Measurements from ENCODE around the gene CPED1.
A peak's percentile ranks its signal among the peaks of the same experiment; 100 is the strongest.
"Not testable (repeated sequence)": the region's sequence is repeated elsewhere in the genome, so short reads cannot be mapped to it uniquely, and the experiment has no call there.

The CPED1 gene

GRCh38 chr7:120981888-120982615 is 6.5 kb upstream of the CPED1 start:
- DNase-seq (ENCODE audit: low read depth), result no peak

- DNase-seq (ENCODE audit: low read depth), result not testable (repeated sequence)
Measured at GRCh38 chr7:120983592-120983991, 4.9 kb upstream of the CPED1 start.

GRCh38 chr7:120984406-120984805 is 4.1 kb upstream of the CPED1 start:
- no peak for DNase-seq (ENCODE audit: low read depth)

- no peak for DNase-seq (ENCODE audit: low read depth)
Measured at GRCh38 chr7:120985130-120985758, 3.3 kb upstream of the CPED1 start.

- DNase-seq (ENCODE audit: low read depth), result no peak
Measured at GRCh38 chr7:120985839-120986238, 2.7 kb upstream of the CPED1 start.

GRCh38 chr7:120986650-120987049 is 1.9 kb upstream of the CPED1 start:
- no peak for DNase-seq (ENCODE audit: low read depth)

GRCh38 chr7:120987280-120987679 is 1.2 kb upstream of the CPED1 start:
- no peak for DNase-seq (ENCODE audit: low read depth)

- DNase-seq (ENCODE audit: low read depth), result peak; percentile 92
Measured at GRCh38 chr7:120987683-120988590, 574 bp upstream of the CPED1 start.

GRCh38 chr7:120989257-120990220 is 1.0 kb downstream of the CPED1 start:
- DNase-seq (ENCODE audit: low read depth), result no peak

- DNase-seq (ENCODE audit: low read depth), result no peak
Measured at GRCh38 chr7:120990468-120991118, 2.1 kb downstream of the CPED1 start.

- DNase-seq (ENCODE audit: low read depth), result no peak
Measured at GRCh38 chr7:120991161-120991560, 2.6 kb downstream of the CPED1 start.

GRCh38 chr7:120991581-120991980 is 3.1 kb downstream of the CPED1 start:
- no peak for DNase-seq (ENCODE audit: low read depth)

GRCh38 chr7:120992272-120992964 is 3.9 kb downstream of the CPED1 start:
- DNase-seq (ENCODE audit: low read depth), result no peak

GRCh38 chr7:120992965-120993494 is 4.5 kb downstream of the CPED1 start:
- DNase-seq (ENCODE audit: low read depth), result no peak

GRCh38 chr7:120993553-120994191 is 5.2 kb downstream of the CPED1 start:
- no peak for DNase-seq (ENCODE audit: low read depth)

GRCh38 chr7:120994512-120995410 is 6.2 kb downstream of the CPED1 start:
- no peak for DNase-seq (ENCODE audit: low read depth)

GRCh38 chr7:120995654-120996053 is 7.1 kb downstream of the CPED1 start:
- no peak for DNase-seq (ENCODE audit: low read depth)

- DNase-seq (ENCODE audit: low read depth), result peak; percentile 84
Measured at GRCh38 chr7:120996333-120996987, 7.9 kb downstream of the CPED1 start.

Measured in non-pigmented ciliary epithelial cell (primary cell).